Measurements from ENCODE around the gene UBE3A.

DNA sequence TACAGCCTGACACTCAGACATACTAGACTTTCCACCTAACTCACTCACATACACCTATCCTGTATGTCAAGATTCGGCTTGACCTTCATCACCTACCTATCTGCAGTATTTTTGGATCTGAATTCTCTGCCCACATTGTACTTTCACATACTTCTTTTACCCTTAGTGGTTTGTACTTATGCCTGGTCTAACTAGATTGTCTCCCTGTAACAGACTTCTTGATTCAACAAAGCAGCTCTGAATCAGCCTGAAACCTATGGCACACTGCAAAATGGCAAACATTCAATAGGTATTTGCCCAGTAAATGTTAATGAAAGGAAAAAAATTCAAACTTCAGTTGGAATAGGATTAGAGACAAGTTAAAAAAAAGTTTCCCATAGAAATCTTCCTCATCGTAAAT lies 106.5 kb downstream of the UBE3A start:
- TF ChIP-seq, protein P1, sequence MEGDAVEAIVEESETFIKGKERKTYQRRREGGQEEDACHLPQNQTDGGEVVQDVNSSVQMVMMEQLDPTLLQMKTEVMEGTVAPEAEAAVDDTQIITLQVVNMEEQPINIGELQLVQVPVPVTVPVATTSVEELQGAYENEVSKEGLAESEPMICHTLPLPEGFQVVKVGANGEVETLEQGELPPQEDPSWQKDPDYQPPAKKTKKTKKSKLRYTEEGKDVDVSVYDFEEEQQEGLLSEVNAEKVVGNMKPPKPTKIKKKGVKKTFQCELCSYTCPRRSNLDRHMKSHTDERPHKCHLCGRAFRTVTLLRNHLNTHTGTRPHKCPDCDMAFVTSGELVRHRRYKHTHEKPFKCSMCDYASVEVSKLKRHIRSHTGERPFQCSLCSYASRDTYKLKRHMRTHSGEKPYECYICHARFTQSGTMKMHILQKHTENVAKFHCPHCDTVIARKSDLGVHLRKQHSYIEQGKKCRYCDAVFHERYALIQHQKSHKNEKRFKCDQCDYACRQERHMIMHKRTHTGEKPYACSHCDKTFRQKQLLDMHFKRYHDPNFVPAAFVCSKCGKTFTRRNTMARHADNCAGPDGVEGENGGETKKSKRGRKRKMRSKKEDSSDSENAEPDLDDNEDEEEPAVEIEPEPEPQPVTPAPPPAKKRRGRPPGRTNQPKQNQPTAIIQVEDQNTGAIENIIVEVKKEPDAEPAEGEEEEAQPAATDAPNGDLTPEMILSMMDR (IDR thresholded peaks at IDR 0.05): no peak
- no peak for TF ChIP-seq POLR2A (IDR thresholded peaks at IDR 0.05; ENCODE audit: low read length)
- TF ChIP-seq EP300 (IDR thresholded peaks at IDR 0.05): no peak
- no peak for TF ChIP-seq BHLHE40 (IDR thresholded peaks at IDR 0.05; ENCODE audit: low read depth, low read length)
- no peak for TF ChIP-seq MAFK (IDR thresholded peaks at IDR 0.05; ENCODE audit: partially characterized antibody)
- no peak for TF ChIP-seq HEYL (CRISPR knock-in tag; IDR thresholded peaks at IDR 0.05)
- TF ChIP-seq SMC3 (IDR thresholded peaks at IDR 0.05): no peak
- TF ChIP-seq GATA3 (IDR thresholded peaks at IDR 0.05; ENCODE audit: borderline replicate concordance): no peak
